Activated naive CD4-positive, alpha-beta T cell treated with anti-CD3 and anti-CD28 coated beads, Interleukin-2, amount 50 U/mL, for 72 hours (primary cell): ENCODE data around the gene SH3D19. TPM values are rescaled to one million over a fixed set of nuclear protein-coding genes. Genes with fewer than 3 reads are reported as not detected.
A peak's percentile ranks its signal among the peaks of the same experiment; 100 is the strongest.

Source experiments
- ATAC-seq, 2 donors: fragments of 150-1000 bp; cut with Tn5 transposase; 2 replicates each; pipeline ENCODE4 v1.10.0; 2021; ENCODE audit warnings: mild to moderate bottlenecking in 2 of 2, moderate library complexity in 2 of 2
- DNase-seq, 2 donors: peaks; one replicate each; pipeline ENCODE4 v3.0.0; 2021 to 2022; ENCODE audit warnings: low spot score in 2 of 2
- H3K27ac Mint-ChIP-seq, 2 donors: one replicate each; pipeline ENCODE4 v1.8.0; 2022; ENCODE audit warnings: mild to moderate bottlenecking in 2 of 2, mixed read lengths in 2 of 2
- H3K36me3 Mint-ChIP-seq, 2 donors: one replicate each; pipeline ENCODE4 v1.8.0; 2022; ENCODE audit warnings: mixed read lengths in 2 of 2
- H3K9me3 Mint-ChIP-seq, 2 donors: one replicate each; pipeline ENCODE4 v1.8.0; 2022; ENCODE audit warnings: mixed read lengths in 2 of 2
- total RNA-seq, 2 donors: library from RNA; stranded (reverse); gene quantifications; one replicate each; pipeline ENCODE4 v1.2.3, GENCODE V29; 2022

SH3D19 gene
- 1 to 10 TPM in 1 of 2 donors, not detected in 1; 1.7 TPM for total RNA-seq

- H3K36me3 Mint-ChIP-seq, result peaks cover 7 to 9% of the 10 kb centered on the region in 2 donors
- peak in 1 of 2 donors; percentile 67 for ATAC-seq
- H3K27ac Mint-ChIP-seq, result no peak within 1 kb of the TSS
- DNase-seq, result peak in 1 of 2 donors; percentile 4
- H3K9me3 Mint-ChIP-seq, result no peaks in the 10 kb centered on the region
These were observed at the start of gene SH3D19 for GRCh38 chr4:151325111-151325948. Gene SH3D19 (minus strand): TSS chr4:151325605. CDS start chr4:151325352, 253 bp downstream.

DNA sequence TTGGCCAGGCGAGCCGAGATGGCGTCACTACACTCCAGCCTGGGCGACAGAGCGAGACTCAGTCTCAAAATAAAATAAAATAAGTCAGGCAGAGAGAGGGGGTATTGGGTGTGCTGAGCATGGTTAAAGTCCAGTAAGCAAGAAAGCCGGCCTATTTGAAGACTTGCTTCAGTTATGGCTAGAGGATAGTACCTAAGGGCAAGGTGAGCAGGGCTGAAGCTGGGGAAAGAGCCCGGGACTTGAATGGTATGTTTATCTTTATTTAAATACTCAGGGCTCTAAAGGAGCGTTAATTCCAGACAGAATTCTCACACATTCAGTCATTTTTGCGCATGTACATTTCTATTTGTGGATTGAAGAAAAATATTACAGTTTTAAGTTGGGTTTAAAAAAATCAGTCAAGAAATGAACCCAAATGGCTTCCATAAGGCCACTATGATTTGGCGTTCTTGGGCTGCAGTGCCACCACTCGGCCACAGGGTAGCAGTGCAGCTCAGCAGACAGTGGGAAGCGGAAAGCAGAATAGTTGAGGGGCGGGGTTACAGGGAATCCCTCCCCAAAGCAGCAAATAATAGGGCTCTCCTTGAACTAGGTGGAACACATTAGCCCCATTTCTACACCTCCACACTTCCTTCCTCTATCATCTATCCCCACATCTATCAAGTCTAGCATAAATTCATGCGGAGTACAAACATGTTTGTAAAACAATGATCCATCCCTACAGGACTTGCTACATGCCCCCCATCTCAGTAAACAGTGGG lies 37.2 kb upstream of the SH3D19 start:
- no peak overlapping the region for H3K27ac Mint-ChIP-seq
- peak; percentile 69 to 80 for DNase-seq
- peak; percentile 93 to 97 for ATAC-seq

DNA sequence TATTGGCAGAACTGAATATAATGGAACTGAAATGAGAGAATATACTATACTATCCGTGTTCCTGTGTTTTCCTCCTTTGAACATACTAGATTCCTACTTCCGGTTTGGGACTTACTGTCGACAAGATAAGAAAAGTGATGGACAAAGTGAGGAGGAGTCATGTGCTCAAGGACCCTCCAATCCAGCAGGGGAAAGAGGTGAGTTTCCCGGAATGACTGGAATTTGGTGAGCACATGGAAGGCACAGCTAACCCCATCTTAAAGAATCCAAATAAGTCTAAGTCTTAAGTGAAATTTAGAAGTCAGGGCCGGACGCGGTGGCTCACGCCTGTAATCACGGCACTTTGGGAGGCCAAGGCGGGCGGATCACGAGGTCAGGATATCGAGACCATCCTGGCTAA lies 36.6 kb upstream of the SH3D19 start:
- DNase-seq, result no peak
- H3K36me3 Mint-ChIP-seq, result no peaks in the 10 kb centered on the region
- no peak for ATAC-seq
- H3K27ac Mint-ChIP-seq, result no peak overlapping the region
- no peaks in the 10 kb centered on the region for H3K9me3 Mint-ChIP-seq

More for the DNA sequence above, 37.2 kb upstream of the SH3D19 start:
- H3K9me3 Mint-ChIP-seq, result no peaks in the 10 kb centered on the region
- no peaks in the 10 kb centered on the region for H3K36me3 Mint-ChIP-seq

DNA sequence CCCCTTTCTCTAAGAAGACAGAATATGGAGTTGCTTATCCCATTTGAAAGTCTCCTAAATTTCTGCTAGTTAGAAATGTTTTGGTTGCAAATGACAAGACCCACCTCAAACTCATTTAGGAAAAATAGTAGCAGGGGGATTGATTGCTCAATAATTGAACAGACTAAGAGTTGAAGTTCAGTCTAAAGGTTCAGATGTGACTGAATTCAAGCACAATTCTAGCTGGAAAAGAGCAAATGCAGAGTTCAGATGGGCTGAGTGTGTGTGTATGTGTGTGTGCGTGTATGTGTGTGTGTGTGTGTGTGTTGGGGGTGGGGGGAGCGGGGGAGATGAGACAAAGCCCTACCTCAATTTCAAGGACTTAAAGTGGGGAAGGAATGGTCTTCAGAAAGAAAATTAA lies 35.7 kb upstream of the SH3D19 start:
- no peak for DNase-seq
- ATAC-seq, result no peak
- Mint-ChIP-seq H3K27ac (no peak overlapping the region), H3K9me3 (no peaks in the 10 kb centered on the region), H3K36me3 (no peaks in the 10 kb centered on the region)

DNA sequence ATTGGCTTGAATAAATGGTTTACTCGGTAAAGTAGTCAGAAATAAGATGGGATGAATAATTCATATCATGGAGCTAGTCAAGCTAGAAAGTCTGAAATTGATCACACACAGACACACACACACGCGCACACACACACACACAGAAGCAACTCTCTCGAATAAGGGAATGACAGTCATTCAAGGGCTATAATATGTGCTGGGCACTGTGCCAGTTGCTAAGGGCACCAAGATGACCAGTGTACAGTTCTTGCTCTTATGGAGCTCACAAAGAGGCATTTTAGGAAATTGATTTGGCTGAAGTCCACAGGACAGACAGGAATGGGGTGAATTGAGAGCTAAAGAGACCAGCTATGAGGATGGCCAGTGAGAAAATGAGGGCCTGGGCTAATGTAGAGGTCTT lies 34.2 kb upstream of the SH3D19 start:
- H3K27ac Mint-ChIP-seq, result no peak overlapping the region
- H3K9me3 Mint-ChIP-seq, result no peaks in the 10 kb centered on the region
- no peaks in the 10 kb centered on the region for H3K36me3 Mint-ChIP-seq
- ATAC-seq (no peak), DNase-seq (no peak)

DNA sequence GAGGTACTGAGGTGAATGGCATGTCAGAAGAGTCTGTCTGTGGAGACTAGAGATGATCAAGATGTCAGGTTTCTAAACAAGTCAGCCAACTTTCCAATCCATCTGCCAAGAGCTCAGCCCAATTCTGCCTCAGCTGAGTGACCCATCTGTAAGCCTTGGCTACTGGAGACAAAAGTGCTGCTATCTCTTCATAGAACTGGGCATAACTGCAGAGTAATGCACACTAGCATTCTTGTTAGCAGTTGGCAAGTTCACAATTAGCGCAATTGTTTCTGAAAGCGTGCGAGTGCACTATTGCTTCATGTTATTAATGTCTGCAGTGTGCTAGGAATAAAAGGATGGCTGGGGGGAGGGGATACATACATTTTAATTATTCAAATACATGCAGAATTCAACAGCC lies 32.9 kb upstream of the SH3D19 start:
- no peak for DNase-seq
- ATAC-seq, result no peak
- no peaks in the 10 kb centered on the region for H3K36me3 Mint-ChIP-seq
- no peak overlapping the region for H3K27ac Mint-ChIP-seq
- H3K9me3 Mint-ChIP-seq, result no peaks in the 10 kb centered on the region

DNA sequence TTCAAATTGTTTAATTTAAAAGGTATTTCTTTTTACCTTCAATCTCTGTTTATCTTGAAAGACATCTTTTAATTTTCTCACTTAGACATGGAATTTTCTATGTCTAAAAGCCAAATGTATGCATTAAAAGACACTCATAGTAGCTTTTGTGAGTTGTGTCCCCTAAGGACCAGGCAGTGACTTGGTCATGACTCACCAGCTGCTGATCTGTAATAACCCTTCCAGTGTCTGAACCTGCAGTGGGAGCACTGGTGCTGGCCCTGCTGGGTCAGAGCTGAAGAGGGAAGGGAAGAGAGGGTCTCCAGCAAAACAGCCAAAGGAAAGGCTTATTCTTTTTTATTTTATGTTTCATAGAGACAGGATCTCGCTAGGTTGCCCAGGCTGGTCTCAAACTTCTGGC lies 31.1 kb upstream of the SH3D19 start:
- no peaks in the 10 kb centered on the region for H3K9me3 Mint-ChIP-seq
- H3K27ac Mint-ChIP-seq, result no peak overlapping the region
- DNase-seq (no peak), ATAC-seq (no peak)
- no peaks in the 10 kb centered on the region for H3K36me3 Mint-ChIP-seq

DNA sequence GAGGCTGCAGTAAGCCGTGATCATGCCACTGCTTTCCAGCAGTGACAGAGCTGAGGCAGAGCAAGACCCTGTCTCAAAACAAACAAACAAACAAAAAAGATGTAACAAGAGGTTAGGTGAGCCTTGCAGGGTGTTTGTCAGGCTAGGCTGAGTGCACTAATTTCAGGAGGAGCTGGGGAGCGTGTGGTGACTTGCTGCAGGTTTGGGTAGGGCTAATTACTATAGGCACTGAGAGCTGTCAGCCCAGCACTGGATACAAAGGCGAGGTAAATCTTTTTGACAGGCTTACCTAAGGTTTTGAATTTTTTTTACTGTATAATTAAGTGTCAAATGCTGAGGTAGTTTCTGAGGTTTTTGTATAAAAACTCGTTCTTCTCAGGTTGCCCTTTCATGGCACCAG lies 29.8 kb upstream of the SH3D19 start:
- no peak overlapping the region for H3K27ac Mint-ChIP-seq
- DNase-seq (no peak), ATAC-seq (no peak)
- no peaks in the 10 kb centered on the region for H3K9me3 Mint-ChIP-seq
- no peaks in the 10 kb centered on the region for H3K36me3 Mint-ChIP-seq

DNA sequence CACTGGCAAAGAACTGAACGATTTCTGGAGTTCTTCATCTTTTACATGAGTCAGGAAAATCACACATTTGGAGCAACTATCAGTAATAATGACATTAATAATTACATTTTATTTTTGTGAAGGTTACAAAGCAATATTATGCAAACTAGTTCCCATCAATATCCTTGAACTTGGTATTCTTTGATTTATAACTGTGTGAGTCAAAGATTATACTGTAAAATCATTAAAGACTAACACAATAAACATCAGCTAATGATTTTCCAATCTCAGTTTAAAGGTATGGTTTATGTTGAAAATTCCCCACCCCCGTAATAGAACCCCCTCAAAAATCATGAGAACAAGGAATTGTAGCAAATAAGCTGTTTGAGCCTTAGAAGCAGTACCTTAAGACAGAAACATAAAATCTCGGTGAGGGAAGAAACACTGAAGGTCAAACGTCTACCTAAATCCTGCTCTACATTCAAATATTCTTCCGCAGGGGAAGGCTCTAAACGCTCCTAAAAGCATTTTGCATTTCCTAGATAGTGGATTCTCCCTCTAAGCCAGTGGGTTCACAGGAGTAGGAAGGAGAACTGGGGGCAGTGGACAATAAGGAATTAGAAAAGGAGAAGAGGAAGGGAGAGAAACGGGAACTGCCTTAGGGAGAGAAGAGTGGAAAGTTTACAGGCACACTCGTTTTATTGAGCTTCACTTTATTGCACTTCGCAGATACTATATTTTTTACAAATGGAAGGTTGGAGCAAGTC lies 22.3 kb upstream of the SH3D19 start:
- Mint-ChIP-seq H3K9me3 (peaks cover 0 to 3% of the 10 kb centered on the region in 2 donors), H3K36me3 (no peaks in the 10 kb centered on the region), H3K27ac (no peak overlapping the region)
- DNase-seq (no peak), ATAC-seq (no peak)

DNA sequence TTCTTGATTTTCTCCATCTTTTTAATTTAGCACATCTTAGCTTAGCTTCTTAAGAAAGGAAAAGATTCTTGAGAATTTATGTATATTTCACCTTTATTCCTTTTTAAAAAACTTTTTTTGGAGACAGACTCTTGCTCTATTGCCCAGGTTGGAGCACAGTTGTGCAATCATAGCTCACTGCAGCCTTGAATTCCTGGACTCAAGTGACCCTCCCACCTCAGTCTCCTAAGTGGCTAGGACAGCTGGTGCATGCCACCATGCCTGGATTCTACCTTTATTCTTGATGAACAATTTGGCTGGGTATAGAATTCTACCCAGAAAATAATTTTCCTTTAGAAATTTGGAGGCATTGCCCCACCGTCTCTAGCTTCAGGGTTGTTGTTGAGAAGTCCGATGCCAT lies 19.5 kb upstream of the SH3D19 start:
- DNase-seq (no peak), ATAC-seq (no peak)
- H3K27ac Mint-ChIP-seq, result no peak overlapping the region
- H3K36me3 Mint-ChIP-seq, result no peaks in the 10 kb centered on the region
- peaks cover 0 to 3% of the 10 kb centered on the region in 2 donors for H3K9me3 Mint-ChIP-seq

GRCh38 chr4:151340751-151341385 lies 15.5 kb upstream of the SH3D19 start:
- peaks cover 0 to 3% of the 10 kb centered on the region in 2 donors for H3K9me3 Mint-ChIP-seq
- no peak overlapping the region for H3K27ac Mint-ChIP-seq
- no peaks in the 10 kb centered on the region for H3K36me3 Mint-ChIP-seq
- DNase-seq (no peak), ATAC-seq (no peak)

DNA sequence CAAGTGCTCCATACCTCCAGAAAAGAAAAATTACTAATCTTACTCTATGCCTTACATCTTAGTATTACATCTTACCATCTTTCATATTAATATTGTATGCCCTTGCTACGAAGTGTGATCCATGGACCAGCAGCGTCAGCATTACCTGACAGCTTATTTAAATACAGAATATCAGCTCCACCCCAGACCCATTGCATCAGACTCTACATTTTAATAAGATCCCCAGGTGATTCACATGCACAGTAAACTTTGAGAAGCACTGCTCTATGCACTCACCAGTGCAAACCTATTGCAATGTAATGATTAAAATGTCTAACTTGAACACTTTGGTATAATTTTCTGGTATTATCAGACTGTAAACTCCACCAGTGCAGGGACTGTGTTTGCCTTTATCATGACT lies 14.1 kb upstream of the SH3D19 start:
- Mint-ChIP-seq H3K9me3 (peaks cover 0 to 3% of the 10 kb centered on the region in 2 donors), H3K36me3 (no peaks in the 10 kb centered on the region), H3K27ac (no peak overlapping the region)
- DNase-seq (no peak), ATAC-seq (no peak)

- H3K9me3 Mint-ChIP-seq, result peaks cover 0 to 6% of the 10 kb centered on the region in 2 donors
- no peak for ATAC-seq
- no peak overlapping the region for H3K27ac Mint-ChIP-seq
- DNase-seq, result no peak
- peaks cover 0 to 5% of the 10 kb centered on the region in 2 donors for H3K36me3 Mint-ChIP-seq
These were observed 6.1 kb upstream of the SH3D19 start for GRCh38 chr4:151331276-151332042.

GRCh38 chr4:151329217-151330007 lies 4.0 kb upstream of the SH3D19 start:
- H3K27ac Mint-ChIP-seq, result peak overlapping the region in 1 of 2 donors; percentile 27
- ATAC-seq (no peak), DNase-seq (no peak)
- H3K36me3 Mint-ChIP-seq, result peaks cover 7 to 14% of the 10 kb centered on the region in 2 donors
- H3K9me3 Mint-ChIP-seq, result peaks cover 0 to 6% of the 10 kb centered on the region in 2 donors

- Mint-ChIP-seq H3K36me3 (peaks cover 7 to 13% of the 10 kb centered on the region in 2 donors), H3K9me3 (peaks cover 0 to 3% of the 10 kb centered on the region in 2 donors), H3K27ac (no peak overlapping the region)
- no peak for ATAC-seq
- DNase-seq, result no peak
These were observed 493 bp upstream of the SH3D19 start for GRCh38 chr4:151325949-151326246.
